Activated gamma-delta T cell treated with Interleukin-2 at 50 U/mL for 16 hours (primary cell): ENCODE measurements around the gene MRPS2.
"Not testable (repeated sequence)": the region's sequence is repeated elsewhere in the genome, so short reads cannot be mapped to it uniquely, and the experiment has no call there.

Experiments
- DNase-seq: peaks from one replicate; pipeline ENCODE4 v3.0.0-alpha.2; 2020

The MRPS2 gene

GRCh38 chr9:135501261-135502167, 1.0 kb downstream of the MRPS2 start:
- DNase-seq, result no peak

GRCh38 chr9:135502168-135502872, 1.8 kb downstream of the MRPS2 start:
- DNase-seq, result no peak

- DNase-seq, result no peak
Observed at GRCh38 chr9:135502873-135503321, 2.4 kb downstream of the MRPS2 start.

- no peak for DNase-seq
Observed at GRCh38 chr9:135503371-135504261, 3.1 kb downstream of the MRPS2 start.

- DNase-seq, result peak; percentile 48
Observed at GRCh38 chr9:135504262-135505243, 4.1 kb downstream of the MRPS2 start.

GRCh38 chr9:135505406-135506187, 5.1 kb downstream of the MRPS2 start:
- no peak for DNase-seq

GRCh38 chr9:135506327-135507103, 6.0 kb downstream of the MRPS2 start:
- no peak for DNase-seq

GRCh38 chr9:135507104-135508035, 6.9 kb downstream of the MRPS2 start:
- no peak for DNase-seq

GRCh38 chr9:135508211-135508820, 7.8 kb downstream of the MRPS2 start:
- DNase-seq, result no peak

- DNase-seq, result no peak
Observed at GRCh38 chr9:135509458-135509857, 9.0 kb downstream of the MRPS2 start.

GRCh38 chr9:135512241-135512603, 11.7 kb downstream of the MRPS2 start:
- DNase-seq, result no peak

- no peak for DNase-seq
Observed at GRCh38 chr9:135512904-135513303, 12.4 kb downstream of the MRPS2 start.

- no peak for DNase-seq
Observed at GRCh38 chr9:135513351-135513846, 12.9 kb downstream of the MRPS2 start.

GRCh38 chr9:135513906-135514305, 13.4 kb downstream of the MRPS2 start:
- not testable (repeated sequence) for DNase-seq

GRCh38 chr9:135514342-135515082, 14.0 kb downstream of the MRPS2 start:
- DNase-seq, result no peak

- no peak for DNase-seq
Observed at GRCh38 chr9:135515083-135515951, 14.8 kb downstream of the MRPS2 start.
